GM18499 (cell line): ENCODE measurements around the gene TECPR2.

Experiments used
- ATAC-seq: cut with Tn5 transposase; IDR thresholded peaks from one replicate; pipeline ENCODE4 v1.9.1; 2021; ENCODE audit warnings: moderate number of reproducible peaks; ENCODE audit not compliant: insufficient read depth, unreplicated experiment

The TECPR2 gene

DNA sequence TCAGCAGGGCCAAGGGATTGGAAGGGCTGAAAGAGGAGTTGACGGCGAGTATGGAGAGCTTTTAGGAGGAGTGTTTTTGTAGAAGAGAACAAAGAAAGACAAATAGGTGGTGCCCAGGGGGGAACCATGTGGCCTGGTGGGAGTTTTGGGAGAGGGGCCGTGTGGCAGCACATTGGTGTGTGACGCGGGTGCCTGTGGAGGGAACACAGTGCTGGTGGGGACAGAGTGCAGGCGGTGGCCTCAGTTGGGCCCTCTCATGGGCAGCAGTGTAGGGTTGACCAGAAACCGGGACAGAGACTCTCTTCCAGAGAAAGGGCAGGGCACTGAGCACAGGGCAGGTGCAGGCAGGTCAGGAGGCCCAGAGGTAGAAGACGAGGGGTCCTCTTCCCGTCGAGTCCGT is 56.5 kb downstream of the TECPR2 start:
- no peak for ATAC-seq

DNA sequence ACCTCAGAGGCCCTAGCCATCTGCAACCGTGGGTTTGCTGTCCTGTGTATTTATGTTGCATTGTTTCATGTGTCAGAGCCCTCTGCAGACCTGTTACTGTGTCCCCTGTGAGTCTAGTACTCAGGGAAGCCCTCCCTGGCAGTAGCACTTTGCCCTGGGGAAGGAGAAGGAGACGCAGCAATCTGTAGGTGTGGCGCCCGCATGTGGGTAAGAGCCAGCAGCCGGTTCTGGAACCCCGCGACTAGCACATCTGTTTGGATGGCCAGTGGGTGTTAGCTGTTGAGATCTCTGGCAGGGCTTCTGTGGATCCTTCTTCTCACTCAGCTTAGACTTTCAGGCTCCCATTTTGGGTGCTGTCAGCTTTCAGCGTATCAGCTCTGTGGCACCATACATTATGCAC is 57.0 kb downstream of the TECPR2 start:
- no peak for ATAC-seq

DNA sequence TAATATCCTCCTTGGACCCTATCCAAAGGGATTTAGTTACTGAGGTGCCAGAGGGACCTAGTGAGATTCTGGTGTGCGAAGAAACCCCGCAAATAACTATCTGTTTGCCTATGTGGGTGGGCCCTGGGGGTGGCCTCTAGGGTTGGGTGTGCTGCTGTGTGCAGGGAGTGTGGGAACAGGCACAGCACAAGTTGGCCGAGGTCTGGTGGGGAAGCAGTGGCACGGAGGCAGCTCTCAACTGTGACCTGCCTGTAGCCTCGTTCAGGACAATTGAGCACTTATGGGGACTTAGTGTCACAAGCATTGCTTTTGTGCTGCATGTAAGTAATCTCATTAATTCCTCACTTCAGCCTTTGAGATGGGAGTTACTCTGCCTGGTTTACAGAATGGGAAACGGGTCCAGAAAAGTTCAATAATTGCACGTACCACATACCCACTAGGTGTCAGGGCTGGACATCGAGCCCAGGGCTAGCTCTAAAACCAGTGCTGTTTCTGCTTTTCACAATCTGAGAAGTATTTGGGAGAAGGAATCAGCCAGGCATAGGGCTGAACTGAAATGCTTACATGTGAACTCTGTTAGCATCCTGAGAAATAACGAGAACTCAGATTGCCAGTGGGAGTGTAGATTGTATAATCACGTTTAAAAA is 58.8 kb downstream of the TECPR2 start:
- ATAC-seq, result no peak

- no peak for ATAC-seq
These were observed 61.8 kb downstream of the TECPR2 start for GRCh38 chr14:102424520-102424919.

GRCh38 chr14:102424923-102425322 is 62.2 kb downstream of the TECPR2 start:
- ATAC-seq, result no peak

GRCh38 chr14:102426796-102427195 is 64.1 kb downstream of the TECPR2 start:
- ATAC-seq, result no peak

DNA sequence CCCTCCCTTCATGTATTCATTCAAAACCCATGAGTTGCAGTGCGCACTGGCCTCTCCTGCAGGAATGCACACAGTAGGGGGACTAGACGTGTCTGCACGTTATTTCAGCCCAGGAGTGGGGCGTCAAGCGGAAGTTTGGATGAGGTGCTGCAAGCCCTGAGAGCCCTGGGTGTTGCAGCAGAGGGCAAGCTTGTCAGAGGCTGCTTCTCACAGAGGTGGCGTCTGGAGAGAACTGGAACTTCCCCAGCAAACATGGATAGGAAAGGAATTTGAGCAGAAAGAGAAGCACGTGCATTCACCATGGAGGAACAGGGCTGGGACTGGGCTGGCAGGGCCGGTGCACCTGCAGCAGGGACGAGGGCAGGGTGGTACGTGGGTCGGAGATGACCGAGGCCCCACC is 64.9 kb downstream of the TECPR2 start:
- ATAC-seq, result no peak

DNA sequence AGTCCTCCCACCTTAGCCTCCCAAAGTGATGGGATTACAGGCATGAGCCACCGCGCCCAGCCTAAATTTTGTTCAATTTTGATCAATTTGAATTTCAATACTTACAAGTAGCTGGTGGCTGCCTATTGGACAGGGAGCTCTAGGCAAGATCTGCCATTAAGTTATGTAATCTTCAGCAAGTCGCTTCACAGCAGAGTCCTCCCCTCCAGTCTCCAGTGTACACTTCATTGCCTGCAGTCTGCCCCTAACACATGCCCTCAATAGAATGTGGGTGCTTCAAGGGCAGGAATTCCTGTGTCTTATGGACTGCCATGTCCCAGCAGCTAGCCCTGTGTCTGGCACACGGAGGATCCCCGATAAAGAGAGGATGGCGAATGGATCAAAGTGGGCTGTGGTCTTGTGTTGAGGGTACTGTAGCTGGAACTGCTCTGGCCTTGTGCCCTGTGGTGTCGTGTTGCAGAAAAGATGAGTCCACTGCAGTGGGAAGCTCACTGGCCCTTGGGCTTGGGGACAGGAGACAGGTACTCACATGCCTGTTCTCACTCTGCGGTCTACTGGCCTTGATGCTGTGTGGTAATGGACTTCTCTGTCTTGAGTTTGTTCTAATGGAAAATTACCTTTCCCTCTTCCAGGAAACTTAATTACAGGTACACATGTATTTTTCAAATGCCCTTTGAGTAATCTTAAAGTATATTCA is 67.6 kb downstream of the TECPR2 start:
- ATAC-seq, result no peak

GRCh38 chr14:102431751-102432150 is 69.0 kb downstream of the TECPR2 start:
- no peak for ATAC-seq

- ATAC-seq, result no peak
These were observed 72.0 kb downstream of the TECPR2 start for GRCh38 chr14:102434647-102435175.

DNA sequence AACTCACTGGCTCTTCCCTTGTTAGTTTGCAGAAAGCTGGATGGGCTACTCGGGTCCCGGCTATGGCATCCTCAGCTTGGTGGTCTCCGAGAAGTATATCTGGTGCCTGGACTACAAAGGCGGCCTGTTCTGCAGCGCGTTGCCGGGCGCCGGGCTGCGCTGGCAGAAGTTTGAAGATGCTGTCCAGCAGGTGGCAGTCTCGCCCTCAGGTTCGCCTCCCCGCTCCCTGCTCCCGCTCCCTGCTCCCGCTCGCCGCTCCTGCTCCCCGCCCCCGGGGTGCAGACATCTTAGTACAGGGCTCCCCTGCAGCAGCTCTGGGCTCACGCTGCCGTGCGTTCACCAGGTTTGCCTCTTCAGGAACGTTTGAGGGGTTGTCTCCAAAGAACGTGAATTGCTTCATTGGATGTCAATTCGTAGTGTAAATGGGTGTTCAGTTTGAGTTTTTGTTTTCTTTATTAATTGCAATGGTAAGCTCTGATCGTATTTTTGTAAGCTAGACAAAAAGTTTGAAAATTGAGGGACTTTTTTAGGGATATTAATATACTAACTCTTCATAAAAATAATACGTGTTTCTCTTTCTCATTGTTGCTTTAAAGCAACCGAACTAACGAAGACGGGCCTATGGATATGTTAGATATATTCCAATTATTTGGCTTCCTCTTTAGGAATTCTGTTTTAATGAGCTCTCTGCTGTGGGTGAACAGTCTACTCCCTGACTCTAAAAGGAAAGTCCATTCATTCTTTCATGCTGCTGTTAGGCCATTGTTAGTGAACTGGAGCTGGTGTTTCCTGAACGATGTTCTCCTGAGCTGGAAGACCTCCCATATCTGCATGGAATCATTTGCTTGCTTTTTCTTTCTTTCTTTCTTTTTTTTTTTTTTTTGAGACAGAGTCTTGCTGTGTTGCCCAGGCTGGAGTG is 75.5 kb downstream of the TECPR2 start:
- no peak for ATAC-seq

- ATAC-seq, result no peak
These were observed 76.8 kb downstream of the TECPR2 start for GRCh38 chr14:102439556-102439955.

GRCh38 chr14:102440392-102440791 is 77.7 kb downstream of the TECPR2 start:
- no peak for ATAC-seq

DNA sequence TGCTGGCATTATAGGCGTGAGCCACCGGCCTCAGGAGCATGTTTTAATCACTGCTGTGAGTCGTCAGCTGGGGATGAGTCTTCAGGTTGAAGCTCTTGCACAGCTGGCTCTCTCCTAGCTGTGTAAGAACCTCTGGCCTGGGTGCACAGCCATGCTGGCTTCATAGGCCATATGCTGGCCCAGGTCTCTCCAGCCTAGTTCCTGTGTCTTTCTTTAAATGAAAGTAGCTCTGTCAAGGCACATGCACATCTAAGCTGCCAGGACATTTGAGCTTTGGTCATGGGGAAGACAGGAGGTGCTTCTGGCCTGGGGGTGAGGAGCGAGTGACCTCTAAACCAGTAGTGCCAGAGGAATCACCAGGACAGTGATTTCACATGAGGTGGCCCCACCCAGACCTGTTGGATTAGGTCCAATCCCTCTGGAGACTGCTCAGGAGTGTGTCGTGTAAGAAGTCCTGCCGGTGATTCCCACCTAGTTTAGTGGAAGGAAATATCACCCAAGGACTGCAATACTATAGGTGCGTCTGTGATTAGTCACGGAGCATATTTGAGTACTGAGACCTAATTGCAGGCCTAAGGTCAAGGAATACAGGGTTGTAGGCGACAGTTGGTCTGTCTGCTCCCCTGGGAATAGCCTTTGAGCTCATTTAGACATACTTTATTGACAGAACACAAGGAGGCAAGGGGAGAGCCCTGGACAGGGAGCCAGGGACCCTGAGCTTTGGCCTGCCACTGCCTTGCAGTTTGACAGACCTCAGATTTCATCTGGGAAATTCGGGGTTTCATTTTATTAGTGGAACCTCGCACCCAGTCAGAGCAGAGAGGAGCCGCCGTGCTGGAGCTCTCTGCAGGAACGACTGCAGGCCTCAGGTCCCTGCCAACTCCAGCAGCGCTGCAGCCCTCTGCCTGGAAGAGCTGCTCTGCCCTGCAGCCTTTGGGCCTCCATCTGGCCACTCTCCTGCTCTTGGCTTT is 79.8 kb downstream of the TECPR2 start:
- no peak for ATAC-seq

DNA sequence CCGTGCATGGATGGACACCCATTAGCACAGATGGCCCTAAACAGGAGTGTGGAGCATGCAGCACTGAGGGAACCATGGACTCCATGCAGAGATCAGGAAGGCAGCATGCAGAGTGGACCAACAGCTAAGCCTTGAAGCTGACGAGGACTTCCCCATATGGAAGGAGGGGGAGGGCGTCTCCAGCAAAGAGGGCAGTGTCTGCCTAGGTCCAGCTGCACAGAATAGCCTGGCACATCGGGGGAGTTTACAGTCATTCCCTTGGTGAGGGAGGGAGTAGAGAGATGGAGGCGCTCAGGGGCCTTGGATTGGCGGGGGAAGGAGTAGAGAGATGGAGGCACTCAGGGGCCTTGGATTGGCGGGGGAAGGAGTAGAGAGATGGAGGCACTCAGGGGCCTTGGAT is 82.3 kb downstream of the TECPR2 start:
- no peak for ATAC-seq

DNA sequence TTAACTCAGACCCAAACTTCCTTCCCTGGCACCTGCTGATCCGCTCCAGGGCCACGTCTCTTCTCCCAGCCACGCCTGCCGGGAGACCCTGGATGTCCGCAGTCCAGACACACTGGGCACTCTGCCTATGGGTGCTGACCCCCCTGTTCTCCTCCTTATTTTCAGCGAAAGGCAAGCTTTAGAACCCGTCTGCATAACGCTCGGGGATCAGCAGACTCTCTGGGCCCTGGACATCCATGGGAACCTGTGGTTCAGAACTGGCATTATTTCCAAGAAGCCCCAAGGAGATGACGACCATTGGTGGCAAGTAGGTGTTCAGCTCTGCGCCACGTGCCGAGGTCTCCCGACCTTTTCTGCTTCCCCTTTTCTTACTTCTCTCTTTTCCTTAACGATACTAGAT is 82.9 kb downstream of the TECPR2 start:
- no peak for ATAC-seq

DNA sequence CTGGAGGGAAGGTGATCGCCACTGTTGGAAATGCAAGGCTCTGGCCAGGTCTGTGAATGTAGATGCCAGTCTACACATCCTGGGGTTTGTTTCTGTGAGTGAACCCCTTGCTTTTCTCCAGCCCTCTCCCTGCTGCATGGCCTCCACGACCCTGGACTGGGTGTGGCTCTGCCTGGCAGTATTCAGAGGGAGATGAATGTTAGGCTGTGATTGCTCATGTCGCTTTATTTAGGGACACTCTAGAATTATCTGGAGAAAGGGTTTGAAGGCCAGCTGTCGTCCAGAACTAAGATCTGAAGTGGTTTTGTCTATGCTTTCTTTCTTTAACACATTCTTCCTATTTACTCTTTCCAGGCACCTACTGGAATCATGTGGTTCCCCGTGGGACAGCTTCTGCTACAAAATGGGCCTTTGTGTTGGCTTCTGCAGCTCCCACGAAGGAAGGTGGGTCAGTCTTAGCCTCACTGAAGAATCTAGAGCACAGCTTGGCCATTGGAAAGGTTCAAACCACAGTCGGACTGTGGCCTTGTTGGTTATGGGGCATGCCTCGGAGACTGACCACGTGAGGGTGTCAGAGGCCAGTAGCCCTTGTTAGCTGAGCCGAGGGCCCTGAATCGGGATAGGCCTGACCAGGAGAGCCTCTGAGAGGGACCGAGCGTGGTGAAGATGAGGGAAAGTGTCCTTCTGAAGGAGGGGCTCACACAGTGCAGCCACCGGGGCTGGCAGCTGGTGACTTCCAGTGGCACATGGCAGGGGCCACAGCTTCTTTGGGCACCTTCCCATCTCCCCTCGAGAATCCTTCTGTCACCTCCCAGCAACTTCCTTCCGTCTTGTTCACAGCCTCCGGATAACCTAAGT is 87.7 kb downstream of the TECPR2 start:
- no peak for ATAC-seq

GRCh38 chr14:102451064-102451352 is 88.3 kb downstream of the TECPR2 start:
- no peak for ATAC-seq

DNA sequence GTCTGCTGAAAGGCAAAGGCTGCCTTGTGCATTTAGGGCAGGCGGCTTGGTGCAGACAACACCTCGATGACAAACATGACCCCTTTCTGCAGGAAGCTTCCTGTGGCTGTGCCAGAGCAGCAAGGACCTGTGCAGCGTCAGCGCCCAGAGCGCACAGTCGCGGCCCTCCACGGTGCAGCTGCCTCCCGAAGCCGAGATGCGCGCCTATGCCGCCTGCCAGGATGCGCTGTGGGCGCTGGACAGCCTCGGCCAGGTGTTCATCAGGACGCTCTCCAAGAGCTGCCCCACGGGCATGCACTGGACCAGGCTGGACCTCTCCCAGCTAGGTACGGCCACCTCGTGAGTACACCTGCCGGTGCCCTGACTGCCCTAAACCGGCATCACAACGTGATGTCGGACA is 89.6 kb downstream of the TECPR2 start:
- ATAC-seq, result no peak
